OCI-LY7 (cell line): ENCODE results near the gene CTBP2.

Experiments used
- CTCF ChIP-seq: fragments of 200-600 bp; sonication (generic); conservative IDR thresholded peaks from 2 replicates; pipeline ENCODE4 v1.5.1; 2014; ENCODE audit warnings: mild to moderate bottlenecking, antibody characterized with exemption, low read length, moderate library complexity, mixed read lengths
- EZH2phosphoT487 ChIP-seq: fragments of 200-600 bp; sonication (generic); IDR thresholded peaks from 2 replicates; pipeline ENCODE4 v1.6.1; 2018; ENCODE audit warnings: low read depth, borderline replicate concordance, mild to moderate bottlenecking, mixed run types, antibody characterized with exemption, low read length, moderate library complexity, mixed read lengths

- TF ChIP-seq CTCF (no peak), EZH2phosphoT487 (no peak)
These were observed 6.5 kb downstream of the CTBP2 start for GRCh38 chr10:125153703-125154490.
